K562 (cell line): ENCODE results near the gene IDUA. TPM values are rescaled to one million over a fixed set of nuclear protein-coding genes. Genes with fewer than 3 reads are reported as not detected.

ENCODE experiments used
- CBX3 ChIP-seq, 2 experiments: IDR thresholded peaks; 1 replicate in 1 of 2; 2 replicates in 1 of 2; pipeline ENCODE4 v1.6.1; 2012; ENCODE audit warnings: inconsistent platforms in 2 of 2, low read length in 2 of 2, borderline replicate concordance in 1 of 2, control low read depth in 1 of 2
- E4F1 ChIP-seq: fragments of 250-450 bp; sonication (Bioruptor Pico); IDR thresholded peaks from 2 replicates; pipeline ENCODE4 v1.5.0; 2021; ENCODE audit warnings: mild to moderate bottlenecking, borderline replicate concordance
- FOS ChIP-seq: IDR thresholded peaks from 3 replicates; pipeline ENCODE4 v1.6.1; 2011; ENCODE audit not compliant: insufficient read length; ENCODE audit errors: extremely low read depth
- HDAC6 ChIP-seq: IDR thresholded peaks from 2 replicates; pipeline ENCODE4 v1.6.1; 2012; ENCODE audit warnings: low read depth, mild to moderate bottlenecking, control low read depth, inconsistent platforms, low read length, moderate library complexity
- HMGXB4 ChIP-seq: sonication (generic); formaldehyde crosslinking; IDR thresholded peaks from 2 replicates; pipeline ENCODE4 v1.8.1; 2023; ENCODE audit warnings: mild to moderate bottlenecking, missing genetic modification reagents
- JUND ChIP-seq, 2 experiments: IDR thresholded peaks; 2 replicates in 1 of 2; 3 replicates in 1 of 2; pipeline ENCODE4 v1.6.1; 2011; ENCODE audit warnings: borderline replicate concordance in 2 of 2, low read depth in 2 of 2, low read length in 2 of 2, improper control_type of control experiment in 1 of 2, missing biosample characterization in 1 of 2, missing genetic modification characterization in 1 of 2, missing genetic modification reagents in 1 of 2
- TAF7 ChIP-seq: fragments of 450-650 bp; IDR thresholded peaks from 2 replicates; pipeline ENCODE4 v1.6.1; 2016; ENCODE audit warnings: missing genetic modification characterization, missing compliant biosample characterization
- TEAD4 ChIP-seq, 2 experiments: sonication (generic) in 1 of 2; formaldehyde crosslinking in 1 of 2; IDR thresholded peaks; 2 replicates each; pipeline versions ENCODE4 v1.6.1 to v1.8.0; 2012 to 2022; ENCODE audit warnings: borderline replicate concordance in 1 of 2, inconsistent platforms in 1 of 2, low read length in 1 of 2, mild to moderate bottlenecking in 1 of 2, missing genetic modification reagents in 1 of 2
- TFE3 ChIP-seq: fragments of 450-650 bp; formaldehyde crosslinking; IDR thresholded peaks from 2 replicates; pipeline ENCODE4 v1.4.0; 2020; ENCODE audit warnings: mild to moderate bottlenecking, mixed read lengths
- WHSC1 ChIP-seq: IDR thresholded peaks from one replicate; pipeline ENCODE4 v1.6.1; 2012; ENCODE audit warnings: low read length, control low read depth, inconsistent platforms
- ZBTB17 ChIP-seq: fragments of 450-650 bp; formaldehyde crosslinking; IDR thresholded peaks from 2 replicates; pipeline ENCODE4 v1.4.0; 2020; ENCODE audit warnings: mild to moderate bottlenecking
- polyA plus RNA-seq, 8 experiments: library from polyadenylated mRNA; depleted of rRNA in 4 of 8; stranded (reverse) in 5 of 8; unstranded in 3 of 8; fragments of >200 nt; fragmentation: Nextera tagmentation in 2 of 8; fragmentation: Illumina TruSeq in 1 of 8; extraction: Ambion mirVana in 2 of 8; extraction: Trizol in 1 of 8; gene quantifications; 2 replicates each; pipeline versions ENCODE4 v1.2.1 to v1.2.3, GENCODE V29; 2011 to 2014; ENCODE audit warnings: inconsistent platforms in 1 of 8, missing spikeins in 1 of 8
- total RNA-seq, 7 experiments: library from RNA; depleted of rRNA in 6 of 7; stranded (reverse); fragments of >200 nt in 6 of 7; fragmentation: Illumina TruSeq in 2 of 7; extraction: Trizol in 2 of 7; gene quantifications; 2 replicates each; pipeline versions ENCODE4 v1.2.1 to v1.2.3, GENCODE V29; 2011 to 2021; ENCODE audit warnings: low replicate concordance in 1 of 7
- TF ChIP-seq, protein P1 (sequence below): fragments of 450-650 bp; formaldehyde crosslinking; IDR thresholded peaks from 2 replicates; pipeline ENCODE4 v1.4.0; 2020; ENCODE audit warnings: mild to moderate bottlenecking
- TF ChIP-seq, protein P2 (sequence below): fragments of 250-450 bp; sonication (Bioruptor Pico); IDR thresholded peaks from 2 replicates; pipeline ENCODE4 v1.5.0; 2020; ENCODE audit warnings: mild to moderate bottlenecking
- TF ChIP-seq, protein P3 (sequence below): sonication (generic); formaldehyde crosslinking; IDR thresholded peaks from 2 replicates; pipeline ENCODE4 v1.8.1; 2023; ENCODE audit warnings: mild to moderate bottlenecking, missing genetic modification reagents

IDUA gene
- total and polyA plus RNA-seq, 9 of the 15 experiments (the other 6 are each of a cell fraction or from before 2014, with no cell fraction given): 0.04 to 16.1 (median 1.2) TPM

GRCh38 chr4:992297-993110, 5.7 kb downstream of the IDUA start (continued):
- TF ChIP-seq, protein P1, sequence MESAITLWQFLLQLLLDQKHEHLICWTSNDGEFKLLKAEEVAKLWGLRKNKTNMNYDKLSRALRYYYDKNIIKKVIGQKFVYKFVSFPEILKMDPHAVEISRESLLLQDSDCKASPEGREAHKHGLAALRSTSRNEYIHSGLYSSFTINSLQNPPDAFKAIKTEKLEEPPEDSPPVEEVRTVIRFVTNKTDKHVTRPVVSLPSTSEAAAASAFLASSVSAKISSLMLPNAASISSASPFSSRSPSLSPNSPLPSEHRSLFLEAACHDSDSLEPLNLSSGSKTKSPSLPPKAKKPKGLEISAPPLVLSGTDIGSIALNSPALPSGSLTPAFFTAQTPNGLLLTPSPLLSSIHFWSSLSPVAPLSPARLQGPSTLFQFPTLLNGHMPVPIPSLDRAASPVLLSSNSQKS (CRISPR knock-in tag): no peak
- TF ChIP-seq, protein P2, sequence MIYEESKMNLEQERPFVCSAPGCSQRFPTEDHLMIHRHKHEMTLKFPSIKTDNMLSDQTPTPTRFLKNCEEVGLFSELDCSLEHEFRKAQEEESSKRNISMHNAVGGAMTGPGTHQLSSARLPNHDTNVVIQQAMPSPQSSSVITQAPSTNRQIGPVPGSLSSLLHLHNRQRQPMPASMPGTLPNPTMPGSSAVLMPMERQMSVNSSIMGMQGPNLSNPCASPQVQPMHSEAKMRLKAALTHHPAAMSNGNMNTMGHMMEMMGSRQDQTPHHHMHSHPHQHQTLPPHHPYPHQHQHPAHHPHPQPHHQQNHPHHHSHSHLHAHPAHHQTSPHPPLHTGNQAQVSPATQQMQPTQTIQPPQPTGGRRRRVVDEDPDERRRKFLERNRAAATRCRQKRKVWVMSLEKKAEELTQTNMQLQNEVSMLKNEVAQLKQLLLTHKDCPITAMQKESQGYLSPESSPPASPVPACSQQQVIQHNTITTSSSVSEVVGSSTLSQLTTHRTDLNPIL (CRISPR knock-in tag): no peak
- 0 out of 3 replicates have a peak, but pooled peaks of 1 of the 2 experiments have one; percentile 18 for TF ChIP-seq CBX3 (IDR thresholded peaks at IDR 0.05; ENCODE audit: borderline replicate concordance in 1 of 2, low read length in 2 of 2)
- TF ChIP-seq TFE3 (CRISPR knock-in tag): no peak
- TF ChIP-seq HMGXB4 (CRISPR knock-in tag): peak; percentile 69; the same call in 1 of the 2 replicates
- no peak for TF ChIP-seq WHSC1
- TF ChIP-seq E4F1: no peak
- 0 out of 2 replicates have a peak, but pooled peaks have one; percentile 29 for TF ChIP-seq TAF7 (tag)
- TF ChIP-seq, protein P3, sequence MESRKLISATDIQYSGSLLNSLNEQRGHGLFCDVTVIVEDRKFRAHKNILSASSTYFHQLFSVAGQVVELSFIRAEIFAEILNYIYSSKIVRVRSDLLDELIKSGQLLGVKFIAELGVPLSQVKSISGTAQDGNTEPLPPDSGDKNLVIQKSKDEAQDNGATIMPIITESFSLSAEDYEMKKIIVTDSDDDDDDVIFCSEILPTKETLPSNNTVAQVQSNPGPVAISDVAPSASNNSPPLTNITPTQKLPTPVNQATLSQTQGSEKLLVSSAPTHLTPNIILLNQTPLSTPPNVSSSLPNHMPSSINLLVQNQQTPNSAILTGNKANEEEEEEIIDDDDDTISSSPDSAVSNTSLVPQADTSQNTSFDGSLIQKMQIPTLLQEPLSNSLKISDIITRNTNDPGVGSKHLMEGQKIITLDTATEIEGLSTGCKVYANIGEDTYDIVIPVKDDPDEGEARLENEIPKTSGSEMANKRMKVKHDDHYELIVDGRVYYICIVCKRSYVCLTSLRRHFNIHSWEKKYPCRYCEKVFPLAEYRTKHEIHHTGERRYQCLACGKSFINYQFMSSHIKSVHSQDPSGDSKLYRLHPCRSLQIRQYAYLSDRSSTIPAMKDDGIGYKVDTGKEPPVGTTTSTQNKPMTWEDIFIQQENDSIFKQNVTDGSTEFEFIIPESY (CRISPR knock-in tag): peak; percentile 68
- no peak for TF ChIP-seq FOS
- peak; percentile 57 for TF ChIP-seq JUND (IDR thresholded peaks at IDR 0.05; ENCODE audit: borderline replicate concordance, low read depth, low read length)
- TF ChIP-seq JUND (tag; IDR thresholded peaks at IDR 0.05; ENCODE audit: borderline replicate concordance, low read depth, low read length): peak; percentile 64; the same call in 1 of the 3 replicates
- peak; percentile 24; the same call in 1 of the 2 replicates for TF ChIP-seq TEAD4 (IDR thresholded peaks at IDR 0.05; ENCODE audit: low read length)
- TF ChIP-seq TEAD4 (CRISPR knock-in tag; IDR thresholded peaks at IDR 0.05; ENCODE audit: borderline replicate concordance): no peak
- no peak for TF ChIP-seq ZBTB17
- TF ChIP-seq HDAC6: no peak
